ENCODE results near the gene GREM2. TPM values are rescaled to one million over a fixed set of nuclear protein-coding genes. Genes with fewer than 3 reads are reported as not detected.

The GREM2 gene
- total and polyA plus RNA-seq, 2 of the 4 experiments (the other 2 are of a cell fraction) = 3.0 to 14.2 TPM

GRCh38 chr1:240586006-240586405 lies 25.9 kb downstream of the GREM2 start:
- Histone ChIP-seq H3K23ac (ENCODE audit: low read depth, low read length) (no peak overlapping the region), H2BK5ac (ENCODE audit: low read depth, low read length, poor library complexity, severe bottlenecking) (no peak overlapping the region), H2BK20ac (ENCODE audit: low read depth, low read length) (no peak overlapping the region), H4K20me1 (ENCODE audit: insufficient read depth, low read length) (no peaks in the 10 kb centered on the region), H3K27ac (ENCODE audit: insufficient read depth, low read length) (no peak overlapping the region), H4K5ac (ENCODE audit: low read depth, low read length) (no peak overlapping the region), H3K18ac (ENCODE audit: low read depth, low read length) (no peak overlapping the region), H3K9me3 (ENCODE audit: control insufficient read depth, insufficient read depth, low read length) (no peaks in the 10 kb centered on the region), H2AFZ (replicated peaks; ENCODE audit: low read length, poor library complexity) (no peak overlapping the region), H3K4me1 (ENCODE audit: control insufficient read depth, insufficient read depth, low read length) (peaks cover 2% of the 10 kb centered on the region), H3K9ac (ENCODE audit: low read depth, low read length) (no peak overlapping the region), H3K56ac (ENCODE audit: extremely low read depth, insufficient read depth, low read length) (no peak overlapping the region), H3K4me2 (ENCODE audit: low read depth, low read length) (no peak overlapping the region), H3K4me3 (ENCODE audit: insufficient read depth, low read depth, low read length) (no peak overlapping the region), H3K27me3 (ENCODE audit: control insufficient read depth, insufficient read depth, low read length) (no peaks in the 10 kb centered on the region), H3K4ac (ENCODE audit: low read depth, low read length) (no peak overlapping the region), H3K9me1 (ENCODE audit: insufficient read depth, low read length) (no peaks in the 10 kb centered on the region; the same call in 1 of the 2 replicates), H2AK9ac (replicated peaks; ENCODE audit: low read depth, low read length, poor library complexity) (no peak overlapping the region), H2BK120ac (ENCODE audit: low read depth, low read length) (no peak overlapping the region), H2AK5ac (ENCODE audit: low read depth, low read length) (no peak overlapping the region), H4K91ac (ENCODE audit: insufficient read depth, low read depth, low read length) (no peak overlapping the region), H3K36me3 (ENCODE audit: control insufficient read depth, insufficient read depth, low read length) (no peaks in the 10 kb centered on the region; the same call in 1 of the 2 replicates), H3K14ac (replicated peaks; ENCODE audit: low read depth, low read length) (no peak overlapping the region), H3K79me1 (ENCODE audit: low read depth in 1 of 2, low read length in 2 of 2) (peaks cover 0 to 11% of the 10 kb centered on the region in 2 experiments; a peak in 2 of 4 replicates), H4K8ac (ENCODE audit: low read depth in 2 of 2, low read length in 2 of 2) (no peak overlapping the region), H2BK15ac (ENCODE audit: low read depth, low read length) (no peak overlapping the region)
- DNase-seq (no peak), ATAC-seq (ENCODE audit: low read depth) (no peak)
- in situ Hi-C loops (cut with MboI; ENCODE audit: low sequenced_read_pairs) (no loop called here), intact Hi-C loops (cut with micrococcal nuclease) (no loop called here), dilution Hi-C loops (cut with HindIII; ENCODE audit: low sequenced_read_pairs, unreplicated experiment) (no loop called here)
- no CpG with 5 or more reads among the region's 2 CpGs for WGBS, 2 experiments (ENCODE audit: extremely low coverage in 2 of 2, insufficient read length in 1 of 2)
- CTCF ChIA-PET = no interaction called here
- POLR2A ChIA-PET (ENCODE audit: unreplicated experiment) = no interaction called here
- no TSS peak for BruUV-seq (replicated peaks)
- no peak for TF ChIP-seq RAD21 (IDR thresholded peaks at IDR 0.05; ENCODE audit: low read length)
- no peak for TF ChIP-seq ELK1 (IDR thresholded peaks at IDR 0.05; ENCODE audit: borderline replicate concordance, low read depth, low read length)
- no peak for TF ChIP-seq CHD1 (IDR thresholded peaks at IDR 0.05; ENCODE audit: low read depth, low read length)
- TF ChIP-seq BHLHE40 (IDR thresholded peaks at IDR 0.05; ENCODE audit: low read depth, low read length) = no peak
- TF ChIP-seq RFX5 (IDR thresholded peaks at IDR 0.05; ENCODE audit: low read depth, low read length) = no peak
- TF ChIP-seq RCOR1 (IDR thresholded peaks at IDR 0.05; ENCODE audit: insufficient replicate concordance, low read length) = no peak
- no peak for TF ChIP-seq SMC3 (IDR thresholded peaks at IDR 0.05; ENCODE audit: low read depth, low read length)
- TF ChIP-seq MXI1 (IDR thresholded peaks at IDR 0.05; ENCODE audit: borderline replicate concordance, low read depth, low read length) = no peak
- no peak for TF ChIP-seq FOS (IDR thresholded peaks at IDR 0.05; ENCODE audit: low read depth, low read length)
- TF ChIP-seq MAFK (IDR thresholded peaks at IDR 0.05; ENCODE audit: low read depth, low read length) = no peak
- TF ChIP-seq CEBPB (IDR thresholded peaks at IDR 0.05; ENCODE audit: low read depth, low read length) = no peak
- no peak for TF ChIP-seq CTCF (conservative IDR thresholded peaks at IDR 0.05; ENCODE audit: low read depth, low read length)
- no peak for TF ChIP-seq NFE2L2 (IDR thresholded peaks at IDR 0.05; ENCODE audit: low read depth, low read length)
- no peak for TF ChIP-seq MAZ (IDR thresholded peaks at IDR 0.05; ENCODE audit: borderline replicate concordance, low read depth, low read length)
- TF ChIP-seq USF2 (IDR thresholded peaks at IDR 0.05; ENCODE audit: low read depth, low read length) = no peak
- TF ChIP-seq POLR2A (IDR thresholded peaks at IDR 0.05; ENCODE audit: low read depth, low read length) = no peak

Data from IMR-90 (cell line).